ENCODE data around the gene HOXA7. TPM values are rescaled to one million over a fixed set of nuclear protein-coding genes. Genes with fewer than 3 reads are reported as not detected.

Gene HOXA7
- total and polyA plus RNA-seq, 10 of the 15 experiments (the other 5 are each of a cell fraction or from before 2014, with no cell fraction given): not detected

GRCh38 chr7:27147199-27148030 is 9.1 kb downstream of the HOXA7 start, which contains the start of gene HOXA6 (continued):
- TF ChIP-seq ZBTB33 (IDR thresholded peaks at IDR 0.05) (no peak), DPF2 (IDR thresholded peaks at IDR 0.05) (no peak)

GRCh38 chr7:27146491-27147198 is 9.8 kb downstream of the HOXA7 start:
- 30% methylated on average over 4 of the region's 5 CpGs for WGBS (ENCODE audit: insufficient coverage, insufficient replicate concordance, low lambda C conversion rate, missing lambda C conversion rate)
- Histone ChIP-seq H3K4me1 (ENCODE audit: control insufficient read depth, insufficient read depth, low read length) (no peaks in the 10 kb centered on the region; the same call in 1 of the 2 replicates), H3K4me3 (no peak overlapping the region), H3K9ac (ENCODE audit: control insufficient read depth, insufficient read depth, low read length) (no peak overlapping the region), H3K79me2 (ENCODE audit: control insufficient read depth, insufficient read depth, low read length) (no peaks in the 10 kb centered on the region), H3K4me2 (ENCODE audit: control insufficient read depth, insufficient read depth) (no peak overlapping the region), H2AFZ (ENCODE audit: control insufficient read depth, low read depth, low read length) (no peak overlapping the region), H3K27me3 (replicated peaks in 1 of 2; ENCODE audit: control insufficient read depth in 2 of 2, insufficient read depth in 2 of 2, low read length in 1 of 2) (peaks cover 8 to 30% of the 10 kb centered on the region in 2 experiments), H3K27ac (ENCODE audit: control insufficient read depth, insufficient read depth) (no peak overlapping the region), H4K20me1 (ENCODE audit: control insufficient read depth, insufficient read depth) (no peaks in the 10 kb centered on the region), H3K9me3 (replicated peaks; ENCODE audit: control insufficient read depth, insufficient read depth, low read length) (no peaks in the 10 kb centered on the region; the same call in 2 of the 3 replicates), H3K36me3 (ENCODE audit: control insufficient read depth in 2 of 2, insufficient read depth in 2 of 2, low read length in 1 of 2) (no peaks in the 10 kb centered on the region)
- BruUV-seq (replicated peaks): no TSS peak
- SMC1A ChIA-PET (ENCODE audit: uncharacterized antibody, unreplicated experiment): interaction anchor here (0.6 kb wide), 1 partner anchor 12 kb away, joined by 4 read pairs; no protein-coding TSS in a partner anchor
- ATAC-seq (no peak), FAIRE-seq (no peak), DNase-seq (ENCODE audit: low read depth, low spot score) (no peak)
- intact Hi-C loops (cut with micrococcal nuclease; ENCODE audit: unreplicated experiment) (no loop called here), in situ Hi-C loops (cut with MboI) (no loop called here)
- POLR2A ChIA-PET: no interaction called here
- CTCF ChIA-PET: interaction anchor here (1.1 kb wide), 1 partner anchor 12 kb away, joined by 3 read pairs; no protein-coding TSS in a partner anchor
- TF ChIP-seq YBX1 (IDR thresholded peaks at IDR 0.05) (no peak), CHD2 (IDR thresholded peaks at IDR 0.05; ENCODE audit: borderline replicate concordance, low read depth, low read length) (no peak)
- RAD21 ChIA-PET (ENCODE audit: unreplicated experiment): no interaction called here
